Muscle of leg (tissue), 11 donors: ENCODE results near the gene ZNF576. TPM values are rescaled to one million over a fixed set of nuclear protein-coding genes. Genes with fewer than 3 reads are reported as not detected.

ENCODE experiments used
- DNase-seq: peaks from one replicate; pipeline ENCODE4 v3.0.0; 2013
- H3K27ac ChIP-seq: one replicate; pipeline ENCODE4 v1.5.1; 2013; ENCODE audit warnings: mild to moderate bottlenecking, low read length, control low read depth
- H3K27me3 ChIP-seq: one replicate; pipeline ENCODE4 v1.6.1; 2013; ENCODE audit warnings: low read length; ENCODE audit not compliant: control insufficient read depth, insufficient read depth
- H3K36me3 ChIP-seq: one replicate; pipeline ENCODE4 v1.6.1; 2013; ENCODE audit warnings: low read length; ENCODE audit not compliant: control insufficient read depth, insufficient read depth
- H3K4me1 ChIP-seq: one replicate; pipeline ENCODE4 v1.6.1; 2013; ENCODE audit warnings: low read length; ENCODE audit not compliant: control insufficient read depth, insufficient read depth
- H3K4me3 ChIP-seq: one replicate; pipeline ENCODE4 v1.5.1; 2013; ENCODE audit warnings: low read length, control low read depth
- H3K9me3 ChIP-seq: replicated peaks from 2 replicates; pipeline ENCODE4 v1.6.1; 2013; ENCODE audit warnings: low read depth, low read length; ENCODE audit not compliant: control insufficient read depth
- WGBS: methylation state at CpG from one replicate; pipeline ENCODE4 v1.1.5; 2013; ENCODE audit warnings: missing lambda C conversion rate; ENCODE audit not compliant: insufficient coverage; 5-methylcytosine and 5-hydroxymethylcytosine counted together
- polyA plus RNA-seq, 8 donors: library from polyadenylated mRNA; unstranded; fragments of 120-200 nt; gene quantifications; one replicate each; pipeline versions ENCODE4 v1.2.1 to v1.2.3, GENCODE V29; 2013; ENCODE audit warnings: inconsistent platforms in 1 of 8, low replicate concordance in 1 of 8; ENCODE audit not compliant: insufficient read length in 8 of 8, insufficient read depth in 1 of 8
- total RNA-seq: library from RNA; stranded (reverse); fragments of 120-200 nt; gene quantifications from one replicate; pipeline ENCODE4 v1.2.4, GENCODE V29; 2013

ZNF576 gene
- total and polyA plus RNA-seq, 9 donors = 7.8 to 12.1 (median 10.5) TPM

DNA sequence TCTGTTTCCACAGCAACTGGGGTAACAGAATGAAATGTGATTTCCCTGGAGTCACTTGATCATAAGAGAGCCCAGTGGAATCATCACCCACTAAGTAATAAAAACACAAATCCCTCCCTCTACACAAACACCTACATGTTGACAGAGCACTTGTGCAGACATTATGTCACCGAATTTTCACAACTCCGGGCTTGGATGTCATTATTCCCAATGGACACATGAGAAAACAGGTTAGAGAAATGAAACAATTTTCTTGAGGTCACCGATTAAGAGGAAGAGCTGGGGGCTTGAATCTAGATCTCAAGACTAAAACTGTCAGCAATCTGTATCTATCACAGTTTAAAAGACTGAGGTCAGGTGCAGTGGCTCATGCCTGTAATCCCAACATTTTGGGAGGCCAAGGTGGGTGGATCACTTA, 24.2 kb upstream of the ZNF576 start:
- Histone ChIP-seq H3K4me1 (peaks cover 15% of the 10 kb centered on the region), H3K36me3 (peaks cover 20% of the 10 kb centered on the region), H3K27me3 (no peaks in the 10 kb centered on the region), H3K27ac (no peak overlapping the region), H3K9me3 (no peaks in the 10 kb centered on the region), H3K4me3 (no peak overlapping the region)
- DNase-seq = no peak
- 100% methylated on average over 1 of the region's 3 CpGs for WGBS

GRCh38 chr19:43574424-43575155, 21.8 kb upstream of the ZNF576 start:
- Histone ChIP-seq H3K4me3 (peak overlapping the region; percentile 96), H3K27me3 (no peaks in the 10 kb centered on the region), H3K36me3 (peaks cover 20% of the 10 kb centered on the region), H3K9me3 (no peaks in the 10 kb centered on the region), H3K27ac (peak overlapping the region; percentile 92), H3K4me1 (peaks cover 15% of the 10 kb centered on the region)
- WGBS = 24% methylated on average over 10 of the region's 12 CpGs
- DNase-seq = no peak

GRCh38 chr19:43575156-43575950, 21.0 kb upstream of the ZNF576 start, which contains the start of the genes PINLYP and XRCC1:
Gene PINLYP (plus strand): TSS chr19:43575801. CDS start chr19:43577192, 1,391 bp downstream.
Gene XRCC1 (minus strand): TSS chr19:43575527. CDS start chr19:43575458, 69 bp downstream.
- DNase-seq = peak; percentile 100
- Histone ChIP-seq H3K27ac (peak within 1 kb of the TSS; percentile 92), H3K36me3 (peaks cover 20% of the 10 kb centered on the region), H3K9me3 (no peaks in the 10 kb centered on the region), H3K4me1 (peaks cover 20% of the 10 kb centered on the region), H3K27me3 (no peaks in the 10 kb centered on the region), H3K4me3 (peak within 1 kb of the TSS; percentile 96)
- 0% methylated on average over 21 of the region's 51 CpGs for WGBS

- H3K27me3 ChIP-seq = no peaks in the 10 kb centered on the region
- peaks cover 20% of the 10 kb centered on the region for H3K36me3 ChIP-seq
- peak overlapping the region; percentile 96 for H3K4me3 ChIP-seq
- peaks cover 24% of the 10 kb centered on the region for H3K4me1 ChIP-seq
- peak overlapping the region; percentile 85 for H3K27ac ChIP-seq
- no peak for DNase-seq
- no peaks in the 10 kb centered on the region for H3K9me3 ChIP-seq
- 78% methylated on average over 26 of the region's 37 CpGs for WGBS
Measured at GRCh38 chr19:43575955-43576878, 20.2 kb upstream of the ZNF576 start.

GRCh38 chr19:43578787-43579186, 17.6 kb upstream of the ZNF576 start:
- Histone ChIP-seq H3K27ac (no peak overlapping the region), H3K27me3 (no peaks in the 10 kb centered on the region), H3K4me1 (peaks cover 30% of the 10 kb centered on the region), H3K9me3 (no peaks in the 10 kb centered on the region), H3K4me3 (no peak overlapping the region), H3K36me3 (peaks cover 7% of the 10 kb centered on the region)
- no peak for DNase-seq
- 84% methylated on average over 3 of the region's 3 CpGs for WGBS

- Histone ChIP-seq H3K4me1 (peaks cover 17% of the 10 kb centered on the region), H3K27ac (no peak overlapping the region)
- 80% methylated on average over 7 of the region's 7 CpGs for WGBS
Measured at GRCh38 chr19:43581467-43581866, 14.9 kb upstream of the ZNF576 start.

DNA sequence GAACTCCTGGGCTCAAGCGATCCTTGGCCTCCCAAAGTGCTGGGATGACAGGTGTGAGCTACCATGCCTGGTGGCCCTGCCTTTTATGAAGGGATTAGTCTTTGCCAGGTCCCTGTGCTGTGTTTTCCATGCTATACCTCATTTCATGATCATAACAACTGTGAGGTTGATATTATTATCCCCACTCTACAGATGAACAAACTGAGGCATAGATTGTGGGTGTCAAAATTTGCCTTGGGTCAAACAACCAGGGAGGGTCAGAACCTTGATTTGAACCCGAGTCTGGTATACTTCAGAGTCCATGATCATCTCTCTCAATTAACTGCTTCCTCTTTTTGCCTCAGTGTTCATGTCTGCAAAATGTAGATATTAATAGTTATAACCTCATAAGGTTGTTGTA, 13.9 kb upstream of the ZNF576 start:
- Histone ChIP-seq H3K9me3 (no peaks in the 10 kb centered on the region), H3K27ac (no peak overlapping the region), H3K4me3 (no peak overlapping the region), H3K36me3 (peaks cover 12% of the 10 kb centered on the region), H3K4me1 (peaks cover 15% of the 10 kb centered on the region), H3K27me3 (no peaks in the 10 kb centered on the region)
- WGBS = 86% methylated on average over 1 of the region's 2 CpGs
- no peak for DNase-seq

More at GRCh38 chr19:43581467-43581866, 14.9 kb upstream of the ZNF576 start:
- Histone ChIP-seq H3K9me3 (no peaks in the 10 kb centered on the region), H3K4me3 (peak overlapping the region; percentile 67), H3K27me3 (no peaks in the 10 kb centered on the region), H3K36me3 (peaks cover 10% of the 10 kb centered on the region)
- no peak for DNase-seq

DNA sequence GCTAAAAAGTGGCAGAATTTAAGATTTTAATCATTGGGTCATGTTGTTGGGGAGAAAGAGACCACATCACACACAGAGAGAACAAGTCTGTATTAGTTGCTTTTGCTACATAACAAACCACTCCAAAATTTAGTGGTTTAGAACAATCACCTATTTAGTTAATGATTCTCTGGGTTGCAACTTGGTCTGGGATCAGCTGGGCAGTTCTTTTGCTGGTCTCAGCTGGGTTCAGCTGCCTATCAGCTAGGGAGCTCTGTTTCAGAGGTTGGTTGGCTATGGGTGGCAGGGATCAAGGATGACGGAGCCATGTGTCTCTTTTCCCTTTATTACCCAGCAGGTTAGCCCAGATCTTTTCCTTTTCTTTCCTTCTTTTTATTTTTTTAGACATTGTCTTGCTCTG, 11.9 kb upstream of the ZNF576 start:
- DNase-seq = no peak
- Histone ChIP-seq H3K4me1 (peaks cover 15% of the 10 kb centered on the region), H3K9me3 (no peaks in the 10 kb centered on the region), H3K36me3 (peaks cover 17% of the 10 kb centered on the region), H3K4me3 (no peak overlapping the region), H3K27me3 (no peaks in the 10 kb centered on the region), H3K27ac (no peak overlapping the region)
- WGBS = no CpG with 5 or more reads among the region's 1 CpG

GRCh38 chr19:43586346-43586745, 10.0 kb upstream of the ZNF576 start:
- WGBS = 93% methylated on average over 1 of the region's 2 CpGs
- Histone ChIP-seq H3K36me3 (peaks cover 35% of the 10 kb centered on the region), H3K27ac (no peak overlapping the region)

More at GRCh38 chr19:43586346-43586745, 10.0 kb upstream of the ZNF576 start:
- H3K4me3 ChIP-seq = no peak overlapping the region
- DNase-seq = no peak
- H3K4me1 ChIP-seq = peaks cover 5% of the 10 kb centered on the region
- no peaks in the 10 kb centered on the region for H3K9me3 ChIP-seq
- H3K27me3 ChIP-seq = no peaks in the 10 kb centered on the region
